ENCODE measurements around the gene MAPK14. TPM values are rescaled to one million over a fixed set of nuclear protein-coding genes. Genes with fewer than 3 reads are reported as not detected.

The MAPK14 gene
- total and polyA plus RNA-seq, 9 of the 15 experiments (the other 6 are each of a cell fraction or from before 2014, with no cell fraction given) = 8.8 to 62.7 (median 35.5) TPM

DNA sequence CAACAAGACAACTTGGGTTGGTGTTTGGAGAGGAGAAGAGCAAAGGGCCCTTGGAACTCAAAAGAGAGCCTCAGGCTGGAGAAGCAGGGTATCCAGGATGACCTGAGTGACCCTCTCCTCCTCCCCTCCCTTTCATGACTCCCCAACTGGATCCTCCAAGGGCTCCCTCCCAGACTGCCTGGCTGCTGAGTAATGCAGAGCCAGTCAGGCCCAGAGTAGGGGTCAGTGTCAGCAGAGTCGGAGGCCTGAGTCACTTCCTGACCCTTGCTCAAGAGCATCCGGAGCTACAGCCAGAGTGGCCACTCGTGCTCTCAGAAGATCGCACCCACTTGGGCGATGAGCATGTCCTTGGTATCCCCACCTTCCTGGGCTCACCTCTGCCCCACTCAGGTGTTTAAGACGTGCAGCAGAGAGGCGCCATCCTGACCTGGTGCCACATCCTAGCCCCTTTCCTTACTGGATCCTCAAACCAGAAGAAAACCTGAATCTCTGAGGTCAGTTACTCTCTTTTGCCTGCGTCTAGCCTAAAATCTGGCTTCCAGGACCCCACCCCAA lies 99.9 kb downstream of the MAPK14 start (continued):
- TF ChIP-seq, protein P1, sequence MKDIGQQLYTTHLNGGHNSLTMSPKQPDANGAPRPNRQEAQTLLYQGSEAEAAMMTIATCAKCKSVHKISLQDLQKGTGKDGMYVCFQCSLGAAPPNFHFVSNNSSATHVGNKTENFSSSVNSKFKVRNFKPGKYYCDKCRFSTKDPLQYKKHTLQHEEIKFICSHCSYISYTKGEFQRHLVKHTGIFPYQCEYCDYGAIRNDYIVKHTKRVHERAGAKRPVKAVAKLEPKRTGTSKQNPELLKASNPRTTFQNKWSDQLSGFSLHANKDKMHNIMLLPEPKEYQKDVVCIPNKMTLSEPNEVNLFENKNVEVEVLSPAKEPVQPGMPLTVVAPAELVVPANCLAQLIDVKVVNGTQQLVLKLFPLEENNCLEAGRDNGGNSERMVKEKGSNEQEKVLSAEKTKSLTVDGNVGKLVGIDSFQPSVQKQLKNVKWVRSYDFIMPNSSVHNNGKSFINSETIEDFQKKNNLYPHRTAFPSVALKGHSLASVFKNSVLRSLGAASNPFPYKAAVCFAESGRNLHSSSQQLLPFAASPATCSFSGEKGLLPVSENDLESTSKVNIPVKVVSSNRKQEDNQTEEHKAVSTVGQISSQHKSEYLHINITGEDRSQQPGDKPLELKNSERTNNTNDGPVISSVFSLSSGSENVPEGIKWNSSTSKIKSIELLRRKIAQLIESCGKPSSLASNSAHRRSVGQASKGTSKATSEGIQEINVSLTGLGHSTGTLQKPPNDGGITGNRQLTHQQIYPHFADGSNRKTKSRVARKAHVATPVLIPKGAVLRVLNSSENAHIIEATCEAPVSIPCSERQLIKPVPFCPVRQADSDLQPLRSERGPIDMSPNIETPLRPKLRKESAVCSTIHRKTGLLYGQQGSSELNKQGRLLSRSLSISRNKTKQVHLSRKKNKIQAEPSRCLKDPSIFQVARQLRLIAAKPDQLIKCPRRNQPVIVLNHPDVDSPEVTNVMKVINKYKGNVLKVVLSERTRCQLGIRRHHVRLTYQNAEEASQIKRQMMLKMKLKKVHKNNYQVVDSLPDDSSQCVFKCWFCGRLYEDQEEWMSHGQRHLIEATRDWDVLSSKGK (CRISPR knock-in tag; IDR thresholded peaks at IDR 0.05) = no peak
- TF ChIP-seq SMAD3 (CRISPR knock-in tag; conservative IDR thresholded peaks at IDR 0.05) = no peak
- TF ChIP-seq NR2C2 (CRISPR knock-in tag; IDR thresholded peaks at IDR 0.05) = 0 out of 2 replicates have a peak, but pooled peaks have one; percentile 44
- TF ChIP-seq NR2C2 (tag; IDR thresholded peaks at IDR 0.05) = peak; percentile 95
- no peak for TF ChIP-seq ZNF354B (CRISPR knock-in tag; IDR thresholded peaks at IDR 0.05)
- TF ChIP-seq RAD21 (CRISPR knock-in tag; conservative IDR thresholded peaks at IDR 0.05 in 1 of 2, IDR thresholded peaks at IDR 0.05 in 1 of 2) = 0 out of 4 replicates have a peak, but pooled peaks of 1 of the 2 experiments have one; percentile 6
- no peak for TF ChIP-seq FIP1L1 (IDR thresholded peaks at IDR 0.05; ENCODE audit: low read depth, low read length, poor library complexity, severe bottlenecking)
- TF ChIP-seq, protein P2, sequence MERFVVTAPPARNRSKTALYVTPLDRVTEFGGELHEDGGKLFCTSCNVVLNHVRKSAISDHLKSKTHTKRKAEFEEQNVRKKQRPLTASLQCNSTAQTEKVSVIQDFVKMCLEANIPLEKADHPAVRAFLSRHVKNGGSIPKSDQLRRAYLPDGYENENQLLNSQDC (CRISPR knock-in tag; IDR thresholded peaks at IDR 0.05) = no peak
- no peak for TF ChIP-seq PHF20 (IDR thresholded peaks at IDR 0.05; ENCODE audit: partially characterized antibody)
- TF ChIP-seq ZNF239 (CRISPR knock-in tag; IDR thresholded peaks at IDR 0.05) = no peak
- TF ChIP-seq FOXP1 (CRISPR knock-in tag; IDR thresholded peaks at IDR 0.05) = 0 out of 2 replicates have a peak, but pooled peaks have one; percentile 35
- TF ChIP-seq UBTF (IDR thresholded peaks at IDR 0.05; ENCODE audit: borderline replicate concordance in 1 of 2, low read depth in 2 of 2, low read length in 2 of 2) = peak in 1 of 2 experiments; percentile 77; a peak in 1 of 4 replicates
- peak; percentile 74; the same call in 1 of the 2 replicates for TF ChIP-seq C11orf30 (IDR thresholded peaks at IDR 0.05; ENCODE audit: low read depth)
- TF ChIP-seq, protein P3, sequence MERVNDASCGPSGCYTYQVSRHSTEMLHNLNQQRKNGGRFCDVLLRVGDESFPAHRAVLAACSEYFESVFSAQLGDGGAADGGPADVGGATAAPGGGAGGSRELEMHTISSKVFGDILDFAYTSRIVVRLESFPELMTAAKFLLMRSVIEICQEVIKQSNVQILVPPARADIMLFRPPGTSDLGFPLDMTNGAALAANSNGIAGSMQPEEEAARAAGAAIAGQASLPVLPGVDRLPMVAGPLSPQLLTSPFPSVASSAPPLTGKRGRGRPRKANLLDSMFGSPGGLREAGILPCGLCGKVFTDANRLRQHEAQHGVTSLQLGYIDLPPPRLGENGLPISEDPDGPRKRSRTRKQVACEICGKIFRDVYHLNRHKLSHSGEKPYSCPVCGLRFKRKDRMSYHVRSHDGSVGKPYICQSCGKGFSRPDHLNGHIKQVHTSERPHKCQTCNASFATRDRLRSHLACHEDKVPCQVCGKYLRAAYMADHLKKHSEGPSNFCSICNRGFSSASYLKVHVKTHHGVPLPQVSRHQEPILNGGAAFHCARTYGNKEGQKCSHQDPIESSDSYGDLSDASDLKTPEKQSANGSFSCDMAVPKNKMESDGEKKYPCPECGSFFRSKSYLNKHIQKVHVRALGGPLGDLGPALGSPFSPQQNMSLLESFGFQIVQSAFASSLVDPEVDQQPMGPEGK (CRISPR knock-in tag; IDR thresholded peaks at IDR 0.05; ENCODE audit: borderline replicate concordance) = no peak
- no peak for TF ChIP-seq FUS (optimal IDR thresholded peaks at IDR 0.05; ENCODE audit: low read depth, low read length)
- TF ChIP-seq, protein P4, sequence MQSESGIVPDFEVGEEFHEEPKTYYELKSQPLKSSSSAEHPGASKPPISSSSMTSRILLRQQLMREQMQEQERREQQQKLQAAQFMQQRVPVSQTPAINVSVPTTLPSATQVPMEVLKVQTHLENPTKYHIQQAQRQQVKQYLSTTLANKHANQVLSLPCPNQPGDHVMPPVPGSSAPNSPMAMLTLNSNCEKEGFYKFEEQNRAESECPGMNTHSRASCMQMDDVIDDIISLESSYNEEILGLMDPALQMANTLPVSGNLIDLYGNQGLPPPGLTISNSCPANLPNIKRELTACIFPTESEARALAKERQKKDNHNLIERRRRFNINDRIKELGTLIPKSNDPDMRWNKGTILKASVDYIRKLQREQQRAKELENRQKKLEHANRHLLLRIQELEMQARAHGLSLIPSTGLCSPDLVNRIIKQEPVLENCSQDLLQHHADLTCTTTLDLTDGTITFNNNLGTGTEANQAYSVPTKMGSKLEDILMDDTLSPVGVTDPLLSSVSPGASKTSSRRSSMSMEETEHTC (IDR thresholded peaks at IDR 0.05) = peak; percentile 18; the same call in 1 of the 2 replicates
- TF ChIP-seq CBFA2T3 (IDR thresholded peaks at IDR 0.05) = peak; percentile 48
- no peak for TF ChIP-seq SMAD2 (IDR thresholded peaks at IDR 0.05; ENCODE audit: low read depth, low read length)
